Left kidney (tissue), 2 donors: ENCODE data around the gene CELF2. TPM values are rescaled to one million over a fixed set of nuclear protein-coding genes. Genes with fewer than 3 reads are reported as not detected.

Experiments used
- DNase-seq: peaks from one replicate; pipeline ENCODE4 v3.0.0-alpha.2; 2013
- polyA plus RNA-seq: library from polyadenylated mRNA; unstranded; fragments of 120-200 nt; gene quantifications from one replicate; pipeline ENCODE4 v1.2.1, GENCODE V29; 2013; ENCODE audit not compliant: insufficient read length

Gene CELF2
- polyA plus RNA-seq, 1 donor: 12.5 TPM

DNA sequence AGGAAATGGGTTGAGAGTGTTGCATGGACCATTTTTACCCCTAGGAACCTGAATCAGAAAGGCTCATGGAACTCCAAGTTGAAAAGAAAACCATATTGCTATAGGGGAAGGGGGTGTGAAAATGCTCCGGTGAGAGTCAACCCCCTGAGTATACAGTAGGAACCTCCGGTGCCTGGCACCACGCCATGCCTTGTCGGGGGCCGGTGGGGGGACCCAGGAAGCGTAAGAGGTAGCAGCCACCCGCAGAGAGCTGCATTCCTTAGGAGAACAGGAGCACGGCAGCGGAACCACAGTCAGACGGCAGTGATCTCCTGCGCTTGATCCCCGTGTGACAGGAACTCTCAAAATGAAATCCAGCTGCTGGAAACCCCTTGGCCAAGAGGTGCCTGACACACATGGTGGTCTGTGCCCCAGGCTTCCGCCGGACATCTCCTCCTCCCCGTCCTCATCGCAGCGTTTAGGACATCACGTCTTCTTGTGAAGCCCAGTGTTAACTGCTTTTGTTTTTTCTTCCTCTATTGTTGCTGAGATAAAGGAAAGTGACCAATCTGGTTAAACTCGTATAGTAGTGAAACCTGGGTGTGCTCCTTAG is 186.8 kb downstream of the CELF2 start:
- DNase-seq: peak; percentile 55

DNA sequence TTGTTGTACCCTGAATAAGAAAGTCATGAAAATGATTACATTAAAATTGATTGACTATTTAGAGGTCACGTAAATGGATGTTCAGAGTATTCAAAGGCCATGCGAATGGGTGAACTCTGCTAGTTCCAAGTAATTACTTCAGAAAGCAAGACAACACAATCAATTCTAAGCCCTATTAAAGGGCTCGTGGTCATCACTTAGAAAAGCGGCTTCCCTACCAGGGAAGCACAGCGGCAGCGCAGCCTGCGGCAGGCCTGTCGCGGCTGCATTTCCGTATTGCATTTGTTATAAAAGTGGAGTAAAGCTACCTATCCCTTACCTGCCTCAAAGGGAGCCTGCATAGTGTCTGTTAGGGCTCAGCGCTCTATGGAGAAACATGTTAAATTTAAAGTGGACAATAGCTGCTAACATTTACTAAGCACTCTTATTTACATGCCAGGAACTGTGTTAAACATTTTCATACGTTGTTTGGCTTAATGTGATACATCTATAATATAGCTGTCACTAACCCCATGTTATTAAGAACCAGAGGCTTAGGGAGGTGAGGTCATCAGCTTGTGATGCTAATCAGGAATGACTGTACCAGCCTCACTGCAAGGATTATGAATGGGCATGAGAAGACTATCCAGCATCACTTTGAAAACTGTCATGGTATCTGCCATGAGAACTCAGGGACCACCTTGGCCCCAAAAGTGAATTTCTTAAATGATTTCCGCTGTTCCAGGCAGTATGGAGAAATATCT is 187.5 kb downstream of the CELF2 start:
- DNase-seq: no peak

DNA sequence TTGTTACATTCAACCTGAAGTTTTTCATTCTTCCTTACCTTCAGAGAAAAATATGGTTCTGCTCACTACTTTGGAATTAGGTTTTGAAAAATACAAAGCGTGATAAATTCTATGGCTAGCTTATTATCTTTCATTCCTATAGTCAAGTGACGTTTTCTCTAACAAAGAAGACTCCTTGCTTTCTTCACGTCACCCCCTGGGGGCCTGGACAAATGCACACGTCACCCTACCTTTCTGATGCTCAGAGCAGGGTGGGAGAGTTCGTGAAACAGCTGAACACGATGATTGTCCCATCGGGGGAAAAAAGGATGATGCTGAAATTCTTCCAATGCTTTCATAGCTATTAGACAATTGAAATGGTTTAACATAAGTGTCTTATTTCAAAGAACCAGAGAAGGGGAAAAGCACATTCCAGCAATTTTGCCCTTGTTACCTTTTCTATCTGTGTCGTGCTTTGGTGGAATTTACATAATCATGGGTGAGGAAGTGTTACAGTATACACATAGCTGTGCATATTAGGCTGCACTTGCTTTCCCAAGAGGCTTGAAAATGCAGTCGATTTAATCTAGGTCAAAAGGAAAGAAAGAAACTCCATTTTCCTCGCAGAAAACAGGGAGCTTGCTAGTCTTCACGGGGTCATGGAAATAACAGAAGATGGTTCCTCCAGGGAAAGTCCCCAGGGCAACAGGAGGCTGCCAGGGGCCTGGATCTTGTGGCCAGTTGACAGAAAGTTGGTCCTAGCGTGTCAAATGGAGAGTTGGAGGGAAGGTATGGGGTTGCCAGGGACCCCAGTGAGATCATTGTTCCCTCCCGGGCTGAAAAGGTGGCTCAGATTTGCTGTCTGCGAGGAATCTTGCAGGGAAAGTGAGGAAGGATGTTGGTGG is 189.2 kb downstream of the CELF2 start:
- DNase-seq: no peak

DNA sequence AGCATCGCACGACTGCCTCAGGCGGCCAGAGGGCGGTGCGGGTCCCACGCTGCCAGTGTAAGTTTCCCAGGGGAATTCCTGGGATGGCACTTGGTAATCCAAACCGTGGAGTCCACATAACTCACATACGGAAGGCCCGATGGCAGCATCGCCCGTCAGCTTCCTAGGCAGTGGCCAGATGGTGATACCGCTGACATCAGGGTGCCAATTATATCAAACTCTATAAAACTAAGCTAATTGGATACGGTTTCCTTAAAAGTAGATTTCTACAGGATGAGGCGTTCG is 189.8 kb downstream of the CELF2 start:
- DNase-seq: no peak

DNA sequence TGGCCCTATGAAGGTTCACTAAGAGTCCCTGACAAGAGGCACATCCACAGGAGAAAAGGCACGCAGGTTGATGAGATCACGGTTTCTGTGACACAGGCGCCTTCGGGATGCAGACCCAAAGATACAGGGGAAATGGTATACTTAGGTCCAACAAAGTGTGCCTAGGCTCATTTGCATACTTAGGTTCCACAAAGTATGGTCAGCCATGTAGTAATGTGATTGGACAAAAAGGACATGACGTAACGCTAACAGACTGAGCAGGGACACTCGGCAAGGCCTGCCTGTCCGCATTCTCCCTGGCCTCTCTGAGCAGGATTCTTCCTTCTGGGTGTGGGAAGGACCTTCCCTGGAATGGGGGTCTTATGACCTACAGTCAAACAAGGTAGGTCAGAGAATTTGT is 190.6 kb downstream of the CELF2 start:
- no peak for DNase-seq

DNA sequence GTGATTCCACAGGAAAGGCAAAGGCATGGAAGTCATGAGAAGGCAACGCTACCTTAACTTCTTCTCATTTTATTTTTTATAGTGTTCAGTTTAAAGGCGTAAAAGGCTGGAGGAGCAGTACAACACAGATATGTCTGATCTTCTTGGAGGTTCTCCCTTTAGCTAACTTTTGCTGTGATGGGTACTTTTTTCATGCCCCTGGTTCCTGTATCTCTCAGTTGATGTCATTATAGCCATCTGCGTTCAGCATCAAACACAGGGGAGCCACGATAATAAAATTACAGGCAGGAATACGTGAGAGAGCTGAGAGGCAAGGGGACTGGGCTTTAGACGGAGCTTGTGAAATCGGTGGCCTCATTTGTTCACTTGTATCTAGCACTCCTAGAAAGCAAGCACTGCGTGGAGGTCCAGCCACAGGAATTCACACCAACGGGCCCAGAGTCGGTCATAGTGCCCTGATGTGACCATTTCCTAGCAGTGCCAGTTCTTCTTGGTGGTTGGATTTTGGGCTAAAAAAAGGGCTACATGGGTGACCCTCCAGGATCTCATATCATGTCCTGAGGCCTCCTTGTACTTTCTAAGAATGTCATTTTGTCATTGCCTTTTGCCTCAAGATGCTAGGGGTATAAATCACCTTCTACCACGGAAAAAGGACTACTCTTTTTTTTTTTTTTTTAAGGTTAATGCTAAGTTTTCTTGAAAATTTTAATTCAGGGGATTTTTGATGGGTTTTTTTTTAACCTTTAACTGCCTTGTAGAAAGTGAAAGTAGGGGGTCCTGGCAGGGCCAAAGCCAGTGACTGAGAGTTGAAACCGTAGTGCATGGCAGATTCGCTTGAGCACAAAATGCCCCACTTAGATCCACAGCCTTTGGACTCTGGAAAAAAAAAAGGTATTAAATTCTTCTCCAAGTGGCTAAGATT is 191.5 kb downstream of the CELF2 start:
- no peak for DNase-seq

DNA sequence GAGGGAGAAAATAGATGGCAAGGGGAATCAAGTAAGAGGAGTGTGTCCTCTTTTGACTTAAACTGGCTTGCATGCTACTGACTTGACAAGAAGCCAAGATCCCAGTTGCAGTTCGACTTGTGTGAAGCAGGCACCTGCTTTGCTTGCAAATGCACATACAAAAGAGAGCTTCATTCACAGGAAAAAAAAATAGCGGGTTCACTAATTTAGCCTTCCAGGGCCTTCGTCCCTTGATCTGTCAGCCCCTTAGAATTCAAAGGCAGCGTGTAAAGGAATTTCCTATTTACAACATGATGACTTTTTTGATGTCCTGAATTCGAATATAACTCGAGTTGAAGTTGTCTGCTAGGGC is 192.1 kb downstream of the CELF2 start:
- DNase-seq: no peak

DNA sequence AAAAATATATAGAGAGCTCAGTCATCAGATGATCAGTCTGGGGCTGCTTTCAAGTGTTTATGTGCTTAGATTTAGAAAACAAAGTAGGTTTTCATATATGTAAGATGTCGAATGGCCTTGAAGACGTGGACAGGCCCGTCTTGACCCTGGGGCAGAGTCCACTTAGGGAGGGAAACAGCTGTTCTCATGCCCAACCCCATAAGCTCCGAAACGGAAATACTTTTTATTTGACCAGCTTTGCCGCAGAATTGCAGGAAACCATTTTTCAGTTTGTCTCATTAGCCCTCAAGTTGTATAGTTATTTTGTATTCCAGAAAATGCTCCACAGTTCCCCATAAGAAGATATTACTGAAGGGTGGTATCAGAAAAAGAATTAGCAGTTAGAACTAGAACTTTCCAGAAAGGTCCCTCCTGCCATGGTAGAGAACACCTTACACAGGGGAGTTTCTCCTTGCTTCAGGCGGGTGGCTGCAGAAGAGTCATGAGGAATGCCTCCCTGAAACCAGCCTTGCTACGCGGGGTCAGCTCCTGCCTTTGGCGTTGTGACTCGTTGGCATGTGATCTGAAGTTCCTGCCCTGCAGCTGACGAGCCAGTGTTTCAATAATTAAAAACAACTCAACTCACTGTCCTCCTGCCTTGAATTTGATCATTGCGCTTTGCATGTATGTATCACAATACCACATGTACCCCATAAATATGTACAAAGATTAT is 192.7 kb downstream of the CELF2 start:
- no peak for DNase-seq

DNA sequence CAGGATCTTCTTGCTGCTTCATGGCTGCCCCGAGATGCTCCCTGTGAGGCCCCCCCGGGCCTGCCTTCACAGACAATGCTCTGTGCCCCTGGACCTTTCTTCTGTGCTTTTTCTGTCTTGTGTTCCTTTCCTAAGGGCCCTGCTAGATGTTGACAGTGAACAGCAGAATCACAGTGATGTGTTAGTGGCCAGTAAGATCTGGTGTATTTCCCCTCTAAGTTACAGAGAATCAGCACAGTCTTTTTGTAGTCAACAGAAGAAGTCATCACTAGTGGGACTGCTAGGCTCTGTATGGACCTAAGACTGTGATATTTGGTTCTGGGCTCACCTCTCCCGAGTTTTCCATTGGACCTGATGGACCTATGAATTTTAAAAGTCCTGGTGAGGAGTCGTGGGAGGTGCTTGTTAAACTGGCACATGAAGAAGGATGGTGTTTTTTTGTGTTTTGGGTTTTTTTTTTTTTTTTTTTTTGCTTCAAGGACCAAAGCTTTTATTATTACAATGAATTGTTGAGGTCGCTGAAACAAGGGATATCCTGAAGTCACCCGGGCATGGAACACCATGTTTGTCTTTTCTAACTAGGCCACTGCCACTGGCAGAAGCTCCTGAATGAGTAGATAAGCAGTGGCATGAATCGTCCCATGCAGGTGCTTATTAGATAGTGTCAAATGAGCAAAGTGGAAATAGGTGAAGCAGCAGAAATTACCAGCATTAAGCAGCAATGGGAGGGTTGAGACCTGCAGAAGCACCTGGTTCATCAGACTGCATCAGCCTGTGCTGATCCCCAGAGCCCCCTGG is 194.8 kb downstream of the CELF2 start:
- no peak for DNase-seq

DNA sequence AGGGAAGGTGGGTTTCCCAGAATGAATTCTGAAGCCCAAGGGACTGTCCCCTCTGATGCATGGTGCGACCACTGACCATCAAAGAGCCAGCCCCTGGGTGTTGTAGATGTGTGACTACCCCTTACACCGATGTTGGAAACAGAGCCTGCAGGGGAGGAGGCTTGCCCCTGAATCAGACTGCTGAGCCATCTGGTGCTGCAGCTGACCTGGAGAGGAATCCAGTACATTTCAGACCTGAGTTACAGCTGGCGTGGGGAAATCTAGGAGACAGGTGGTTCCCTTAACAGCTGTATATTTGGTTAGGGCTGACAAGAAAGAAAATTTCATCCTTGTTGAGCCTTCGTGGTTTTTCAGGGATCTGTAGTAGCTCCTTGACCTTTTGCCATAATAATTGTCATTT is 195.5 kb downstream of the CELF2 start:
- DNase-seq: no peak

DNA sequence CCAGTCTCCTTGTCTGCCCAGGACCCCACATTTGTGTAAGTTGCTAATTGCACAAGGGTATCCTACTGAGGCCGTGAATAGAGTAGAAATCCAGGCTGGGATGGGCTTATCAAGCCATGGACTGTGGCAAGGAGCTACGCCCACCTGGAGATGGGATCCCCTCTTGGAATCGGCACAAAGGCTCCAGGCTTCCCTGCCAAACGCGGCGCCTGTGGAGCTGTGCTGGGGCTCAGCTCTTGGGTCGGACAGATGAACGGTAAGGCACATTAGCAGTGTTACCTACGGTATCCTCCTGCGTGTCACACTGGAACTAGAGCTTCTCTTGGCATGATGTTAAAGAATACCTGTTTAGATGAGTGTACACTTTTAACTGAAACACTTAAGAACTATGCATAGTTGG is 196.7 kb downstream of the CELF2 start:
- no peak for DNase-seq

DNA sequence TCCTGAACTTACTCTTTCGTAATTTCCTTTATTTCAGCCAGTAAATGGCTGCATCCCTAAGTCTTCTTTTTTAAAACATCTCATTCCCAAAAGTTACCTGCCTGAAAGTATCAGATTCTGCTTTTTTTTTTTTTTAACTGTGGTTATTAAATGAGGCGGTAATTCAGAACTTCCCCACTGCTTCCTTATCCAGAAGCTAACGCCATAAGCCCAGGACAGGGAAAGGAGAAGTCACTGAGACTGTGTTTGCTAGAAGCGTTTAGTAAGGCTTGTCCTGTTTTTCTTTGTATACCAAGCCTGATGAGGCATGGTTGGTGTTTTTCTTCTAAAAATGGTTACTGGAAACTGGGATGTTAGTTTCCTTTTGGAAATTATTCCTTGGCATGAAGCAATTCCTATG is 197.8 kb downstream of the CELF2 start:
- no peak for DNase-seq

DNA sequence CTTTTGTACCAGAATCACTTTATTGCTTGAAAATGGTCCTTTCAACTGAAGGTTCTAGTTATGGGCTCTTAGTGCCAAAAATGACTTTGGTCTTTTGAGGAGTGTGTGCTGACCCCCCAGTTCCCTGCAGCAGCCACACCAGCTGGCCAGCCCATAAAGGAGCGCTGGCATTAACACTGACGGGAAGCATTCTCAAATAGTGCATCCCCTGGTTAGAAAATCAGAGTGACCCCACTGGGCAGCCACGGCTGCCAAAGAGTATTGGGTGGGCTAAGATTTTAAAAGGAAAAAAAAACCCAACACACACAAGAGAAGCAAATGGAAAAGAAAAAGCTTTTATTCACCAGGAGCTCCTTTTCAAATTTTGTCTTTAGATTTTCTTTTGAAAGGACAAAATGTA is 199.8 kb downstream of the CELF2 start:
- DNase-seq: no peak

DNA sequence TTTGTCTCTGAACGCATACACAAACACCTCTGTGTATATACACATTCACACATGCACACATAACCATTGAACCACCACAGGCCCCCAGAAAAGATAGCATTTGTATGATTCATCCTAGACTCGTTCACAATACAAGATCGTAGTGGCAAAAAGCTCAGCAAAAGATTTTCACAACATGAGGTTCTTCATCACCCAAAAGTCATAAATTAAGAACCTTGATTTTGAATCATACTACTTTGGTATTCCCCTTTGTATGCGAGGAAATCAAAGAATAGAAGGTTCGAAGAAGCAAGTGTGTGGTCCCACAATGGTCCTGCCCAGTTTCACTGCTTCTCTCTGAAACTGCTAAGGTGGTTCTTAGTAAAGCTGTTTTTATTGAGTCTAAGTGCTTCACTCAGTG is 200.7 kb downstream of the CELF2 start:
- DNase-seq: no peak

DNA sequence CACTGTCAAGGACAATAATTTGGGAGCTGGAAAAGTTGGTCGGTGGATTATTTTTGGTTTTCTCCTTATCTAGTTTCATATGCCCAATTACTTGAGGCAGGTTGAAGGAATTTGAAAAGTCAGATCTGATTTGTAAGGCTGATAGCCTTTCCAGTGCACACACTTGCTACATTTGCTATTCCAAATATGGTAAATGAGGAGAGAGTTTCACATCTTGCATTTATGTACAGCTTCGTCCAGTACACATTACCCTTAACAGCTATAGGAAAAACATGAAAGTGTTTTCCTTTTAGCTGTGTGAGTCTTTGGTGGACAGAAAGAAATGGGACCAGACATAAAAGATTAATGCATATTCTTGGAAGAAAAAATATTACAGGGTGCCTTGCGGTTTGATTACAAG is 201.8 kb downstream of the CELF2 start:
- no peak for DNase-seq

DNA sequence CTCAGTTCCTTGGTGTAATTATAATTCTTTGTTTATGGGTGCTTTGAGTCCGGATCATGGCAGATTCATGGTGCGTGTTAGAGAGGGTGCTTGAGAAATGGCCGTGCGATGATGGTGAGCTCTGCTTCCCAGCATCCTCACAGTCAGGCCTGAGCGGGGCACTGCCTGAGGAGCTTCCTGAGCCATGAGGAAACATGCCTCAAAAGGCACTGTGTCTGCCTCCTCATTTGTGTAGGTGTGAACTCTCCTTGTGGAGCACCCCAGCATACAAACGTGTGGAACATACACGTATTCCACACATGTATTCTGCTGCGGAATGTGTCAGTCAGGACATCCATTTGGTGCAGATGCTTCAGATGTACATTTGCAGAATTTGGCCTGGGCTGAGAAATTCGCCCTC is 205.4 kb downstream of the CELF2 start:
- no peak for DNase-seq

DNA sequence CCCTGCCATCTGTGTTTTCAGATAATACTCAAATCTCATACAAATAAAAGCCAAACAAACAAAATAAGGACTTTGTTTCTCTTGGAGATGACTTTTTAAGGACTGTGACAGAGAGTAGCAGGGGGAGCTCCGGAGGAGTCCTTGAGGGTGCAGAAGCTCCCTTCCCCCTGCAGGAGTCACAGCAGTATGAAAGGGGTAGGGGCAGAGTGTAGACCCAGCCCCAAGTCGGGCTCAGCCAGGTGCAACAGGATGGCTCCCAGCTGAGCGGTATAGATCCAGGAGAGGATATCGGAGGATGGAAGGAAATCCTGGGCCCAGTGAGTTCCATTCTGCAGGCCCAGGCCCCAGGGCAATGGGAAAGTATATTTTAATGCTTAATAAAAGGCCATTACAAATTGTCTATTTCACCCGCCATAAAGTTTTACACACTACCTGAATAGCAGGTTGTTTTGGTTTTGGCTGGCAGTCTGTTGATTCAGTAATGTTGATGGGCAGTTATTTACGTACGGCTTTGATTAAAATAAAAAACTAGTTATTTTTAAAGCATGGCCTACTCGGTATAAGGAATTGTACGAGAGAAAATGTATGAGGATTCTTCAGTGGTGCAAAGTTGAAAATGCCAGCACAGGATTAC is 206.0 kb downstream of the CELF2 start:
- no peak for DNase-seq

DNA sequence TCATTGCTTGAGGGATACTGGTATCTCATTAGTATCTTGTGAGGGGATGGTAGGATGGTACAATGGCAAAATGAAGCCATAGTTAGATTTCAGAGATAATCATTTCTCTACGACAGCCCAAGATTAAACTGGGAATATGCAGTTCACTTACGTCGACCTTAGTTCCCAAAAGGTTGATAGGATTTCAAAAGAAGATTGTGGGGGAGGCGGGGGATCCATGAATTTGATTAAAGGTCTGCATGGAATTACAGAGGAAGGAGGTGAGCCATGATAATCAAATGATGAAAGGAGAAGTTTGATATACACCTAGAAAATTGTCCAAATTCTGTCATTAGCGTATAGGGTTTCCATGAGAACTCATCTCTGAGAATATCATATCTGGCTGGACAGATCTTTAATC is 206.6 kb downstream of the CELF2 start:
- no peak for DNase-seq

DNA sequence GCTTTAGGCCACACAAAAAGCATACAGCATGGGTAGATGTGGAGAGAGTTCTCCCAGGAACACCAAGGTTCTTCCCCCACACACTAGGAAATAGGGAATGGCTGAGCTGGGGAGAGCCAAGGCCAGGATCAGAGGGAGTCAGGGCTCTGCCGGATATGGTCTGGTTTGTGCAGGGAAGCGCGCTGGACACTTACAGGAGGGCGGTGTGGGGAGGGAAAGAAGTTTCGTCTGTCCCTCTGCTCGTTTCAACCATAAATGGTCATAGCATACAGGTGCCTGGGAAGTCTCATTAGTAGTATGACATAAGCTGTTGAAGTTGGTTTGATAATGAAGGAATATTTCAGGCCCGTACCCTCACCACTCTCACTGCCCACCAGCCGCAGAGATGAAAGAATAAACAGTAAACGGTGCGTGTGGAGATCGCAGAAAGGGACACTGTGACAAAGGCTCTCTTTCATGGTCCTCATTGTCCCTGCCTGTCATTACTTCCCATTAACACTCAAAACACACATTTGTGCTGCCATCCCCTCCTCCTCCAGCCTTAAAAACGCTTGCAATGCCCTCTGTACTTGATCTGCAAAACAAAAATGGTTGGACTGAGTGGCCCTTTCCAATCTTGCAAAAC is 207.2 kb downstream of the CELF2 start:
- DNase-seq: no peak

DNA sequence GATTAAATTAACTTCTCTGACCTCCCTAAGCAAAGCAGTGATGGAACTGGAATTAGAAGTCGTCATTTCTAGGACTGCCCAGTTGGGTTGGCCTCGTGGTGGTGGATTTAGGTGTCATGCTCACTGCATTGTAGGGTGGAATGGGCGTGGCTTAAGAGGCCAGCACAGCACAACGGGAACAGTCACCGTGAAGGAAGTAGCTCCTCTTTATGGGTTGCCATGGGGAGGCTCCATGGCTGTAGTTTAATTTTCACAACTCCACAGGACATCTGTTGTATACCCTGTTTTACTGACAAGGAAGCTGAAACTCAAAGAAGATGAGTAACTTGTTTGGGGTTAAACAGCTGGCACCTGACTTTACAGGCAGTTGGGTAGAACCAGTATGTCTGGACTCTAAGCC is 208.3 kb downstream of the CELF2 start:
- no peak for DNase-seq
